GM21423 (cell line): Measurements from ENCODE around the gene MAP3K21.
A peak's percentile ranks its signal among the peaks of the same experiment; 100 is the strongest.

Experiments used
- ATAC-seq: cut with Tn5 transposase; IDR thresholded peaks from one replicate; pipeline ENCODE4 v1.9.1; 2021; ENCODE audit warnings: mild to moderate bottlenecking, moderate library complexity; ENCODE audit not compliant: unreplicated experiment

The MAP3K21 gene

DNA sequence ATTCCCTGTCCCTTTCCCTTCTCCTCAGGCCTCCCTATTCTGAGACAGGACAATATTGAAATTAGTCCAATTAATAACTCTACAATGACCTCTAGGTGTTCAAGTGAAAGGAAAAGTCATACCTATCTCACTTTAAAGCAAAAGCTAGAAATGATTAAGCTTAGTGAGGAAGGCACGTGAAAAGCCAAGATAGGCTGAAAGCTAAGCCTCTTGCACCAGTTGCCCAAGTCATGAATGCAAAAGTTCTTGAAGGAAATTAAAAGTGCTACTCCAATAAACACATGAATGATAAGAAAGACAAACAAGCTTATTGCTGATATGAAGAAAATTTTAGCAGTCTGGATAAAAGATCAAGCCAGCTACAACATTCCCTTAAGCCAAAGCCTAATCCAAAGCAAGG is 3.8 kb upstream of the MAP3K21 start:
- no peak for ATAC-seq

GRCh38 chr1:233326319-233326718 is 1.2 kb upstream of the MAP3K21 start:
- ATAC-seq, result no peak

GRCh38 chr1:233326811-233327650 is 493 bp upstream of the MAP3K21 start:
- peak; percentile 88 for ATAC-seq

DNA sequence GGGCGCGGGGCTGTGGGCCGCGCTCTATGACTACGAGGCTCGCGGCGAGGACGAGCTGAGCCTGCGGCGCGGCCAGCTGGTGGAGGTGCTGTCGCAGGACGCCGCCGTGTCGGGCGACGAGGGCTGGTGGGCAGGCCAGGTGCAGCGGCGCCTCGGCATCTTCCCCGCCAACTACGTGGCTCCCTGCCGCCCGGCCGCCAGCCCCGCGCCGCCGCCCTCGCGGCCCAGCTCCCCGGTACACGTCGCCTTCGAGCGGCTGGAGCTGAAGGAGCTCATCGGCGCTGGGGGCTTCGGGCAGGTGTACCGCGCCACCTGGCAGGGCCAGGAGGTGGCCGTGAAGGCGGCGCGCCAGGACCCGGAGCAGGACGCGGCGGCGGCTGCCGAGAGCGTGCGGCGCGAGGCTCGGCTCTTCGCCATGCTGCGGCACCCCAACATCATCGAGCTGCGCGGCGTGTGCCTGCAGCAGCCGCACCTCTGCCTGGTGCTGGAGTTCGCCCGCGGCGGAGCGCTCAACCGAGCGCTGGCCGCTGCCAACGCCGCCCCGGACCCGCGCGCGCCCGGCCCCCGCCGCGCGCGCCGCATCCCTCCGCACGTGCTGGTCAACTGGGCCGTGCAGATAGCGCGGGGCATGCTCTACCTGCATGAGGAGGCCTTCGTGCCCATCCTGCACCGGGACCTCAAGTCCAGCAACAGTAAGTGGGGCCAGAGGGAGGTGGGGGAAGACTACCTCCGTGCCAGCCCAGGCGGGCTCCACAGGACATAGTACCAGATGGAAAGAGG is 808 bp downstream of the MAP3K21 start:
- peak; percentile 19 for ATAC-seq

DNA sequence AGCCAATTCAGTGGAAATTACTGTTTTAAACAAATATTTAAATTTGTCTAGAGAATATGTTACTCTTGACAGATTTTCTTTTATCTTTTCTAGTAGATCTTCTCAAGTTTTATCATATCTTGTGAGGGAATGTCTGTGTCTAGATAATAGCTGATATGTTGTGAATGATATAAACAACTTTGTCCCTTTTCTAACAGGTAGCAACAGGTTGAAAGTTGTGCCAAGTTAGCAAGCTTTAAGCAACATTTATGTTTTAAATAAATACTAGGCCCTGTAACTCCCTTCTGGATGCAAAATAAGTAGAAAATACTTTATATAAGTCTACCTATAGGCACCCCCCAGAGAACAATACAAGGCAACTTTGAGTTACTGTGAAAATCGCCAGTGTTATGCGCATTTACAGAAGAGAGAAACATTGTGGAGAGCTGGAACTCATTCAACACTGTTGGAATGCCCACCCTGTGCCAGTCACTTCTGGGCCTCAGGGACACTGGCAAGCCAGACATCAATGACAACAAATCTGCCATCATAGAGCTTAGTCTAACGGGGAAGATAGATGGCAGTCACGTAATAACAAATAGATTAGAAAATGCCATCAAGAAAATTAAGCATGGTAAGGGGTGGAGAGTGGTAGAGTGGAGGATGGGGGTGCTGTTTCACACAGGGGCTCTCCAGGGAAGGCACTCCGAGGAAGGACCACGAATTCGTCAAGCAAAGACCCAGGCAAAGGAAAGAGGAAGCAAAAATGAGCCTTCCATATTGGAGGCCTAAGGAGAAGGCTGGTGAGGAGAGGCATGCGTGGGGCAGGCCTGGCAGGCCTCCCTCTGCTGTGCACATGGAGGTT is 4.4 kb downstream of the MAP3K21 start:
- ATAC-seq, result no peak

DNA sequence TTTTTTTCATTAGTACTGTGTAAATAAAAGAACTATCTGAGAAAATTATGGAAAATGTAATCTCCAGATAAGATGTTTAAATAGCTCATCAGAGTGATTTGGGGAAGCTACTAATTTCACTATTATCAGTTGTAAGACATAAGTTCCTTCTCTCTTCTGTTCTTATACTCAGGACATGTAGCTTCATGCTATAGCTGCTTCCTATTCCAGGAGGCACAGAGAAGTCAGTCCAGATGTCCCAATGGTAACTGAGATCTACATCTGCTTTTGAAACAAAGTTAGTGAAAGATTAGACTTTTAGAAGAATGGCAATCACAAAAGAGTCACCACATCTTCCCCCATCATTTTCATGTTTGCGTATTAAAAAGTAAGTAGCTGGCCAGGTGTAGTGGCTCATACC is 5.6 kb downstream of the MAP3K21 start:
- ATAC-seq, result no peak

GRCh38 chr1:233334092-233334491 is 6.6 kb downstream of the MAP3K21 start:
- no peak for ATAC-seq

DNA sequence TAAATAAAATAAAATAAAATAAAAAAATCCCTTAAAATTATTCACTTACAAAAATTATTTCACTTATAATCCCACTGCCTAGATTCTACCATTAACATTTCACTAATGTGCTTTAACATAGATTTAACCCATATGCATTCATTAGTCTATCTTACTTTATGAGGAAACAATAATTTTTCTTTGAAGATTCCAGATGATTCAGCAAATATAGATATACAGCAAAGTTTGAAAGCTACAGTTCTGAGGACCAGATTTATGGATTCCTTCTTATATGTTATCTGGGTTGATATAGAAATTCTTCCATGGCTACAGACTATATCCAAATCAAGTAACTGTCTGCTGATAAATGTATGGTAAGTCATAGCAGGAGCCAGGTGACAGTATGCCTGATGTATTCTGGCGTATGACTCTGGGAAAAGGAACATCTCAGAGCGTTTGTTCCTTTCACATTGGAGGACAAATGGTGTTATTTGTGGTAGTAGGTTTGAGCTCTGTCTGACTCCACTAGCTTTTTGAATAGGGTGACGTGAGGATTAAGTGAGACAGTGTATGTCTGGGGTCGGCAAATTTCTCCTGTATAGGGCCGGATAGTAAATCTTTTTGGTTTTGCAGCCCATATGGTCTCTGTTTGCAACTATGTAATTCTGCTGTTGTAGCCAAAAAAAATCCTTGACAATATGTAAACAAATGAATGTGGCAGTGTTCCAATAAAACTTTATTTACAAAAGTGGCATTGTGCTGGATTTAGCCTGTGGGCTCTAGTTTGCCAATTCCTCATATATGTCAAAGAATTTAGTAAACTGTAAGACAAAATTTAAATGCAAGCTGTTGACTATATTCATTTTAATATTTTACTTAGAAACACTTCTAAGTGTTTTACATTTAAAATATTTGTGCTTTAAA is 9.3 kb downstream of the MAP3K21 start:
- no peak for ATAC-seq

GRCh38 chr1:233337505-233337904 is 10.0 kb downstream of the MAP3K21 start:
- ATAC-seq, result no peak

DNA sequence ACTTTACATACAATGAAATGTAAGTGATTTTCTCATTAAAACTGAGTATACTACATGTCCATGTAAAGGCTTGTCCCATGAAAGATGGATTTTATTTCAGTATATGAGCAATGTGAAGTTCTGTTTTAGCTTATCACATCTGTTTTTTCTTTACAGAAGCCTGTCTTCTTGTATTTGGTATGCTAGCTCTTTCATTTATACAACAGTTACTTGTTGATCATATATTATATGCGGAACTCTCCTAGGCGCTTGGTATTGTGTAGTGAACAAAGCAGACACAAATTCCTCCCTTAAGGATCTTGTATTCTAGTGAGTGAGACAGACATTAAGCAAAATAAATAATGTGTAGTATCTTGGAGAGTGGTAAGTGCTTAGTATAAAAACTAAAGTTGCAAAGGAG is 10.6 kb downstream of the MAP3K21 start:
- ATAC-seq, result no peak

GRCh38 chr1:233340031-233340555 is 12.6 kb downstream of the MAP3K21 start:
- no peak for ATAC-seq

DNA sequence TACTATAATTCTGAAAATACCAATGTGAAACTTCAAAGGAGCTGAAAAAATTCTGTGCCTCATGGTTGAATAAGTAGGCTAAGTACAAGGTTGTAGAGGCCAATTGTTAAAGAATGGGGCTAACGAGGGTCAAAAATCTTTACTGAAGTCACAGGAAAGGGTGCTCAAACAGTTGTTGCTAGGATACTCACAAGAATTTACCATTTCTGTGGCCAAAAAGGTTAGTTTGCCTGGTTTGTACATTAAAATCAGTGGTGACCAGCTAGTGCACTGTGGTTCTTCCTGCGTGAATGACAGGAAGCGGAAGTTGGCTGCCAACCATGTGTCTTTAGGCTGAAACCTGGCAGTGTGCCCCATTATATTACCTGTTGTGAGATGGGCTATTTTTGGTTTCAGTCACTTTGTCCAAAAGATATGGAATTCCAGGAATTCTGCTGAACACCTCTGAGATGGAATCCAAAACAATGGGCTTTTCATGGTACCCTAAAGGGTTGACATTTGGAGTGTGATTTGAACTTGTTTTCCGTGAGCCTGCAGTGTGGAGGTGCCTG is 13.5 kb downstream of the MAP3K21 start:
- no peak for ATAC-seq

GRCh38 chr1:233342086-233342485 is 14.6 kb downstream of the MAP3K21 start:
- ATAC-seq, result no peak

DNA sequence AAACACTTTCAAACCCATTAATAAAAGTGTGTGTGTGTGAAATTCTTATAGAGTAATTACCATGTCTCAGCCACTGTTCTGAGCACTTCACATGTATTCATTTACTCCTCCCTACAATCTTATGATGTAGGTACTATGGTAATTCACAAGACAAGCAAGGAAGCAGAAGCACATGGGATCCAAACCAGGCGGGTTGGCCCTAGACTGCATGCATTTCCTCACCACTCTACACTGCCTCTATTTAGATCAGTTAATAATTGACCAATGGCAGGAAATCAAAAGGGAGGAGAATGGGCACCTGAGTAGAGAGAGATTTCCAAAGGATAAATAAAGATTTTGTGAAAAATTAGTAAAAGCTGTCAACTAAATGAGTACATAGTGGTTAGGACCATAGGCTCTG is 15.7 kb downstream of the MAP3K21 start:
- no peak for ATAC-seq

DNA sequence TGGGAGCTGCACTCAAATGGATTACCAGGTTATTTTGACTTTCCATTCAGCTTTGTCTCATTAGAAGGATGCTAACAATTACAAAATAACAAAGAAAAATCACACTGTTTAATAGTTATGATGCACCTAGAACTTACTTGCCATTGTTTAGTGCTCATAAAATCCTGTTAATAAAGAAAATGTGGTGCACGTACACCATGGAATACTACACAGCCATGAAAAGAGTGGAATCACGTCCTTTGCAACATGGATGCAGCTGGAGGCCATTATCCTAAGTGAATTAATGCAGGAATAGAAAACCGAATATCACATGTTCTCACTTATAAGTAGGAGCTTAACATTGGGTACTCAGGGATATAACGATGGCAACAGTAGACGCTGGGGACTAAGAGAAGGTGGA is 19.8 kb downstream of the MAP3K21 start:
- ATAC-seq, result no peak

GRCh38 chr1:233349137-233349536 is 21.6 kb downstream of the MAP3K21 start:
- ATAC-seq, result no peak

DNA sequence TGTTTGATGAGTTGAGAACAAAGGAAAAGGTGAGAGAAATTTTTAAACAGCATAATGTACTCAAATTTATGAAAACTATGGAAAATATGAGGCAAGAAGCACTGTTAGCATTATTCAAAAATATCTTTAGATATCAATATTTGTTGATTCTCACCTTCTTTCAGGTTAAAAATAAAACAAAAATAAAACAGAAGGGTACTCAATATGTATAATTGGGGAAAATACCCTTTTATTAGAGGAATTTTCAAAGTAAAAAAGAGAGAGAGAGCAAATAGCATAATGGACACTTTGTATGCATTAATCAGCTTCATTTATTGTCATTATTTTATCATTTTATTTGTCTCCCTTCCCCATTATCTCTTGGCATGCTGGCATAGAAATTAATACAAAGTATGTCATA is 27.5 kb downstream of the MAP3K21 start:
- no peak for ATAC-seq

DNA sequence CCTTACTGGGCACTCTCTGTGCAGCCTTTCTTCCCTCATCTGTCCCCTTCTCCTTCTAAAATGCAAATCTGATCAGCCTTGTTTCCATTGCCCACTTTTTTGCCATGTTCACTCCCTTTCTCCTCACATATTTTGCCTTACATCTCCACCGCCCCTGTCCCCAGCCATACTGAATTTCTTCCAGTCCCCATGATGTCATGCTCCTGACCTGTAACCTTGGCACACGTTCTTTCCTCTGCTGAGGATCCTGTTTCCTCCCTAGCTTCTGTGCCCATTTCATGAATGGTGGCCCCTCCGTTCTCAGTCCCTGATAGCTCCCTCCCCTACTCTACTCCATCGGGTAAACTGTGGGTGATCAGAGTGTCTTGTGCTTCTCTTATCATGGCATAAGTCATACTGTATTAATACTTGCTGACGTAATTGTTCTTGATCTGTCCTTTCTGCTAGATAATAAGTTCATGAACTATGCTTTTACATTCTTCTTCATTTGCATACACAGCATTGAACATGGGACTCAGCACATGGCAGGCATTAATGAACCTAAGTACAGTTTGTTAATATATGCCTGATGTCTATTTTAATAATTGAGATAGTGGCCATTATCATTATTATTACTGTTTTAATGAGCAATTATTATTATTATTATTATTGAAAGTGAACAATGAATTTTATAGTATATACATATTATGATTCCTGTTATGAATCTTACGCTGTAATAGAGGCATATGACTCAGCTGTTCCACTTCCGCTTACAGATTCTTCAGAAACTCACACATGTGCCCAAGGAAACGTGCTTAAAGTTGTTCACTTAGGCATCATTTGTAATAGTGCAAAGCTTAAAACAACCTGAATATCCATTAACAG is 28.5 kb downstream of the MAP3K21 start:
- no peak for ATAC-seq

DNA sequence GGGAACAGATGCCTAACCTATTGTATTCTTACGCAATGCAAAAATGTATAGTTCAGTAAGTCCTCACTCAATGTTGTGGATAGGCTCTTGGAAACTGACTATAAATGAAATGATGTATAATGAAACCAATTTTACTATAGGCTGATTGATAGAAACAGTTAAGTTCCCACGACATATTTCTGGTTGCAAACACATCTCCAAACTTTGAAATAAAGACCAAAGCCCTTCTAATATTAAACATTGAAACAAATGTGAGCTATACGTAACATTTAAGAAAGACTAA is 29.1 kb downstream of the MAP3K21 start:
- no peak for ATAC-seq
